NCI-H2227 treated with DMSO at 0.1 percent for 48 hours (cell line): ENCODE results near the gene DUSP7.

Experiments
- DNase-seq: peaks from one replicate; lab custom pipeline; 2025; lab: John Stamatoyannopoulos, UW

DUSP7 gene

DNA sequence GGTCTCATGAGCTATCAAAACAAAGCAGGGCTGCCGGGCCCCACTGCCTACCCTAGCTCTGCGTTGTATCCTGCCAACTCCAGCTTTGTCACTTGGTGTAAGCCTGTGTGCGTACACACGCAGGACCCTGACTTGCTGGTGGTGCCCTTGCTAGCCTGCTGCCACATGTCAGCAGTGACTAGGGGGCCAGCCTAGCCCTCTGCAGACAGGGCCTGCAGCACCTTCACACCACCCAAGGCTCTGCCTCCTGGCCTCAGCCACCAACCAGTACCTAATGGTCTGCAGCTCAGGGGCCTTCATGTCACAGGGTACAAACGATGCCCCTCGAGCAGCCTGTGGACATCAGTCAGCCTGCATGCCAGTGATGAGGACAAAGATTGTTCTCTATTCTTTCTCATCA is 30.1 kb upstream of the DUSP7 start:
- no peak for DNase-seq

- no peak for DNase-seq
Measured at GRCh38 chr3:52085681-52086282, 29.4 kb upstream of the DUSP7 start.

DNA sequence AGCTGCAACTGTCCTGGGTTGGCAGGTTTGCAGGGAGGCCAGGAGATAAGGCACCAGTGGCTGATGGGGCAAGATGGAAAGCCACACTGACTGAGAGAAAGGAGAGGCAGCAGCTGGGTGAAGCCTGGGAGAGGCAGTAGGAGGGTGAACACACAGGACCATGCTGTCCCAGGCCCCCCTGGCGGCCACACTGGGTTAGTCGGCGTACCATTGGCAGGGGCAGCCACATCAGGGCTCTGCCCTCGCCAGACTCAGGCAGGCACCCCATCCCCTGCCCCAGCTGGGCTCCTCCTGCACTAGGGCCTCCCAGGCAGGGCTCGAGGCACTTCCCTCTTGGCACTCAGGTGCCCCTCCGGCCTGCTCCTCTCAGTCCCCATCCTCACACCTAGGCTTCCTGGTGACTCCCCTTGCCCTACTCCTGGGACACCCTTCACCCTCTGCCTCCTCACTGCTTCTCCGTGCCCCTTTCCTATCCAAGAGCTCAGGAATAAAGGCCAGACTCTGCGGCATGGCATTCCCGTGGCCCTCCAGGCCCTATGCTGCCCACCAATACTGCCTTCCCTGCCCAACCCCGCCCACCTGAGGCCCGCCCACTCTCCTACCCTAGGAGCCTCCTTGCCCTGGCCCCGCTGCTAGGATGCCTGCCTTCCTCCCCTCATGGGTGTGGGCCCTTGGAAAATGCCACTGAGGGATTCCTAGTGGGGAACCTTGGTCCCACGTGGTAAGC is 28.7 kb upstream of the DUSP7 start:
- no peak for DNase-seq

GRCh38 chr3:52084216-52084945 is 28.0 kb upstream of the DUSP7 start:
- DNase-seq = no peak

- no peak for DNase-seq
Measured at GRCh38 chr3:52083556-52084087, 27.3 kb upstream of the DUSP7 start.

DNA sequence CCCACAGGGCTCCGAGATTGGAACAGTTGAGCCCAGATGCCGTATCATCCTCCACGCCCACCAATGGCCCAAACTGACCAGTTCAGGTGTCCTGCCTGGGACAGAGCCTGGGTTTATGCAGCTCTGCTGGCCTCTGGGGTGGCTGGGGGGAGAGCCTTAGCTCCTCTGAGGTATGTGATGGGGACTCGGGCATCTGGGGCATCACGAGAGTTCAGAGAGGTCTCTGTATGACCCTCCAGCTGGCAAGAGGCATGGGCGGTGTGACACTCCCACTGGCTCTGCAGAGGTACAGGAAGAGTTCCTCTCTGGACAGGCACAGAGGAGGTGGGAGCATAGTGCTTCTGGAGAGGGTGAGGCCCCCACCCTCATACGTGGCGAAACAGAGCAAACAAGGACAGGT is 26.6 kb upstream of the DUSP7 start:
- no peak for DNase-seq

GRCh38 chr3:52080830-52081719 is 24.7 kb upstream of the DUSP7 start:
- no peak for DNase-seq

DNA sequence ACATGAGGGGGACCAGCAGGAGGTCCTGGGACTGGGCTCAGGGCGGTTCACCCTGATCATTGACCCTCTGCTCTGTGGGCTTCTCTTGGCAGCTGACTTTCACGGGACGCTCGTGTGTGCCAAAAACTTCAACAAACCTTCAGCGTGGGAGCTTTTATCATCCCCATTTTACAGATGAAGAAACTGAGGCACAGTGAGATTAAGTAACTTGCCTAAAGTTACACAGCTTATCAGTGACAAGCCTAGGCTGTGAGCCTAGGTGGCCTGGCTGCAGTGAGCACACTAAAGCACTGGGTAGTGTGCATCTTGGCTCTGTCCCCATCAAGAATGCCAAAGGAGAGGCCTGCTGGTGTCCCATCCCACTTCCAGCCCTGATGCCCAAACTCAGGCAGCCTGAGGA is 23.6 kb upstream of the DUSP7 start:
- DNase-seq = no peak

DNA sequence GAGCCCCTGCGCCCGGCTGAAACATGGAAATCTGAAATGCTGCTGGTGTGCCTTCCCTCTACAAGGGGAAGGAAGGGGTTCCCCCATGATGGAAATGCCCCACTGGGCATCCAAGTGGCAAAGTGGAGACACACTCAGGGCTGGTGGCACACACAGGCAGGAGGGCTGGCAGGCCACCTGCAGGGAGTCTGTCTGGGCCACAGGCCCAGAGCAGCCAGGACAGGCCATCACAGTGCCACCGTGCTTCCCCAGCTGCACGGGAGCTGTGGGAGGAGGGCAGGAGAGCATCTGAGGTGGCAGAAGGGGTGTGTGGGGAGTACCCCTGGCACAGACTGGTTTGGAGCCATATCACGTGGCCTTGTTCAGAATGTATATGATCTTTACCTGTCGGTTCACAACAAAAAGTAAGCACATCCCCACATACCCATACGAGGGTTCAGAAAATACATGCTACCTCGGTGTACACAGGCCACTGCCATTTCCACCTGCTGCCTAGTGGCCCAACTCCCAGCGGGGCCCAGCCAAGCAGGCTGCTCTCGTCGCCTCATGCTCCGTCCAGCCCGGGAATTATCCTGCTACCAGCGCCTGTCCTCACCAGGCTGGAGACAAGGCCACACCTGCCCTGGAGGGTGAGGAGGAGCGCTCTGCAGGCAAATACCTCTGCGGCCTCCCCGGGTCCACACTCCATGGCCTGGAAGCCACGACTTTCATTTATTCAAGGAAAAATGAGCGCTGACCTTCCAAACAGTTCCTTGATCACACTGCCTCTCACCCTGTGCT is 22.6 kb upstream of the DUSP7 start:
- no peak for DNase-seq

GRCh38 chr3:52077925-52078324 is 21.6 kb upstream of the DUSP7 start:
- DNase-seq = no peak

DNA sequence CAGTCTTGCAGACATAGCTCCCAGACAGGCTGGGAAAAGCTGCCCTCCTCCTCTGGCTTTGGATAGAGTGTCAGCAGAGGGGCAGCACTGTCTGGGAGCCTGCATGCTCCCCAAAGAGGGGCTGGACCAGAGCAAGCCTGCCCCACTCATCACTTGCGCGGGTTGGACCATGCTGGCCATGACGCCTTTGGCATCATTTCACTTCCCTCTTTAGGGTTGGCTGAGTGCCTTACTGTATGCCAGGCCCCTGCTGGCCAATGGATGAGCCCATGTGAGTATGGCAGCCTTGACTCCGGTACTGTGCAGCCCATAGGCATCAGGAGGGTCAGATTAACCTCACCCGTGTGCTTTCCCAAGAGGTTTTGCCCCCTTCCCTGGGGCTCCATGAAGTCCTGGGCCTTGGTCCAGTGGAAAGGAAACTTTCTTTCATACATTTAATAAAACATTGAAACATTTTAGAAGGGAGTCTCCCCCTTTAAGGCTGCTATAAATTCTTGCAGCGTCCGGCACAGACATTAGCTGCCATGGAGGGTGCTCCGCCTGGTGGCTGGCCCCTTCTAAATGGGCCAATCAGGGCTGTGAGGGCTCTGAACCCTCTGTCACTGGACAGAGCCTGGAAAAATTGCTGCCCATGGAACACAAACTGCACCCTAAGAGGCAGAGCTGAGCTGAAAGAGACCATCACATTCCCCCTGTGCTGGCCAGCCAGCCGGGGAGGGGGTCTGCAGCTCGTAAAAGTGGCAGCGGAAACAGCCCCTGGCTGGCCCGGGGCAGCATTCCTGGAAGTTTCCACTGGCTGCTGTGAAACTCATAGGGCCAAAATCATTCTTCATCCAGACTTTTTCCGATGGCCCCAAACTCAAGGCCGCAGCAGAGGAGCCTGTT is 20.8 kb upstream of the DUSP7 start:
- DNase-seq = no peak

- no peak for DNase-seq
Measured at GRCh38 chr3:52073490-52073889, 17.1 kb upstream of the DUSP7 start.

DNA sequence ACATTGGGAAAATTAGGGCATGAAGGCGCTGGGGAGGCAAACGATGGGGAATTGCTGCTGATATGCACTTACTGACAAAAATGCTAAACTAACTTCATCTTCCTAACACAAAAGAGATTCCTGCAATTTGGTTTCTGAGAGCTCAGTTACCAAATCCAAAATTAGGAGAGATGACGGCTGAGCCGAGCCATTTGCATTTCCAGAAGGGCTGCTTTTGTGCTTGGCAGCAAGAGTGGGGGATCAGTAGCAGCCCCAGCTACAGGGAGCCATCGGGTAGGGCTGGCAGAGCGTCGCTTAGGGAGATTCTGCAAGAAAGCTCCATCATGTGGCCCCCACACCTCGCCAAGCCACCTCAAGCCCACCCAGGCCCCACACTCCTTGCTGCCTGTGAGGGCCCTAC is 16.1 kb upstream of the DUSP7 start:
- no peak for DNase-seq

GRCh38 chr3:52072020-52072419 is 15.6 kb upstream of the DUSP7 start:
- DNase-seq = no peak

DNA sequence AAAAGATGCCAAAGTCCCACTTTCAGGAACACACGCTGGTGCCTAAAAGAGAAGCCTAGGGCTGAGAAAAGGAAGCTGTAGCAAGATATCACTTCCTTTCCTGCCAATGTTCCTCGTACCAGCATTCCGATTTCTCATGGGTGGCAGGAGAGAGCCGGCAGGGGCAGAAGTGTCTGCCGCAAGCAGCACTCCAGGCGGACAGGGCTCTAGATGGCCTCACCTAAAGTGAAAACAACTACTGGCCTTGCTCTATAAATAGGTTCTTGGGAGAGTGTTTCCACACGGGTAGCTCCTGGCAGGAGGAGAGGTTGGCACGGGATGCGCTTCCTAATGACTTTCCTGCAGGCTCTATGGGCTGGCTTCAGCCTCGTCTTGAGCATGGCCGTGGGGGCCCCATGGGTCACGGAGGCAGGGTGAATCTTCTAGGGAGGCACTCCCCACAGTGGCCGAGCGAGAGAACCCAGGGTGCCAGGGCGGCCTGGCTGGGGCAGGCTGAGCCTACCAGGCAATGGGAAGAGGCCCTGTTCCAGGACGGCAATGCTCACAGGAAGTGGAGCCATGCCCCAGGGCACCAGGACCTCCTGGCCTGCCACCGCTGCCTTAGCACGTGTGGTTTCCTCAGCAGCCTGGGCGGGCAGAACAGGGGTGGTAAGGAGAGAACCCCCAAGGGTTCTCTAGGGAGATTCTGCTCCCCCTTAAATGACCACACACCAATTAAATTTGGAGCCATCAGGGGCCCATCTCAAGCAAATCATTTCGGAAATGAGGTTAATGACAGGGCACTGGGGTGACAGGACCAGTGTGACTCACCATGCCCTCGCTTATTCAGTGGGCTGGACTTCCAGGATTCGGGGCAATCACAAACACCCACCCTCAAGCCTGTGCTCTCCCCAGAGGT is 14.6 kb upstream of the DUSP7 start:
- no peak for DNase-seq

GRCh38 chr3:52069855-52070254 is 13.5 kb upstream of the DUSP7 start:
- DNase-seq = no peak

DNA sequence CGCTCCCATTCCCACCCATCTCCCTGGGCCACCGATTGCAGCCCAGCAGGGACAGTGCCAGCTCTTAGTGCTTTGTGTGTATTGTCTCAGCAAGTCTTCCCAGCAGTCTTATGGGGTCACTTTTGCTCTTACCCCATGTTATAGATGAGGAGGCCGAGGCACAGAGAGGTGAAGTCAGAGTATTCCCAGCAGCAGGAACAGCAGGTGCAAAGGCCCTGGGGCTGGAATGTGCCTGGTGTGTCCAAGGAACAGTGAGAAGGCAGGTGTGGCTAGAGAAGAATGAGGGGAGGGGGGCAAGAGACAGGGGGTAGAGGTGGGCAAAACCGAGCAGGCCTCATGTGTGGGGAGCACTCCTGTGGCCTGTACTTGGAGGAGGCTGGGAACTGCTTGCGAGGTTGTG is 12.8 kb upstream of the DUSP7 start:
- DNase-seq = no peak

DNA sequence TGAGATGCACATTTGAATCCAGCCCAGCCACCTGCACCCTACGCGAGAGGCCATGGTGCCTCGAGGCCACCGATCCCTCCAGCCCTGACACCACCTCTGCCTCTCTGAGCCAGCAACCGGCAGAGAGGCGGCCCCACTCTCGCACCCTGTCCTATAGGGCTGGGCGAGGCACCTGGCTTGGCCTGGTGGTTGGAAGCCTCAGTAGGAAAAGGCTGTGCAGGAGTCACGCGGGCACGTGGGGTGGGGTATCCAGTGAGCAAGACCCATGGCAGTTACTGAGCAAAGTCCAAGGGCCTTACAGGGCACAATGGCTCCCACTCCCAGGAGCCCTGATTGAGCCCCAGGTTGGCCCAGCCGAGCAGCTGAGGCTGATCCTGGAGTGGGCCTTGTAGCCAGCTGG is 12.4 kb upstream of the DUSP7 start:
- no peak for DNase-seq

DNA sequence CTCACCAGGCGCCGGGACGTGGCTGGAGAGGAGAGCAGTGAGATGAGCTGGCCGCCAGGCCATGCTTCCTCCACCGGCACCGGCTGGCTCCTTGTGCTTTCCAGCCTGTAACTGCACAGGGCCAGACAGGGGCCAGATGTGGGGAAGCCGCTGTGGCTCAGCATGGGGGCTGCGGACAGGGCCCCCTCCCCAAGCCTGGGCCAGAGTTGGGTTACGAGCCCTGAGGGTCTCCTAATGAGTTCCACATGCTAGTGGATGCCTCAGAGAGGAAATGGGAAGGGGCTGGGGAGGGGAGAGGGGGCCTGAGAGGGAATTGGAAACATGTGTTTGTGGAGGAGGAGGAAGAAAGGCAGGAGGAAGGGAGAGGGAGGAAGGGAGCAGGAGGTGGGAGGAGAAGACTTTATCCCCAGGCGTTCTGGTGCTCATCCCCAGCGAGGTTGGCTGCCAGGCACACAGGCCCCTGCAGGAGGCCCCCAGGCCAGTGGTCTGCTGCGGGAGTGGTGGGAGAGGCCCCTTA is 11.7 kb upstream of the DUSP7 start:
- DNase-seq = no peak
